Measurements from ENCODE around the gene C2CD2. TPM values are rescaled to one million over a fixed set of nuclear protein-coding genes. Genes with fewer than 3 reads are reported as not detected.
A peak's percentile ranks its signal among the peaks of the same experiment; 100 is the strongest.

The C2CD2 gene
- total and polyA plus RNA-seq, 2 of the 4 experiments (the other 2 are of a cell fraction), result 15.6 to 25.3 TPM

- peak overlapping the region; percentile 99 for H4K5ac ChIP-seq (ENCODE audit: low read depth, low read length)
- peak overlapping the region; percentile 89 for H3K14ac ChIP-seq (replicated peaks; ENCODE audit: low read depth, low read length)
- H4K8ac ChIP-seq (ENCODE audit: low read depth in 2 of 2, low read length in 2 of 2), result peak overlapping the region; percentile 57 to 95
- H3K56ac ChIP-seq (ENCODE audit: extremely low read depth, insufficient read depth, low read length), result peak overlapping the region; percentile 81
- H3K27ac ChIP-seq (ENCODE audit: insufficient read depth, low read length), result peak overlapping the region; percentile 96
- peak overlapping the region; percentile 75; the same call in 1 of the 3 replicates for H2BK15ac ChIP-seq (ENCODE audit: low read depth, low read length)
- ChIA-PET CTCF (interaction anchor here (1.5 kb wide), 1 partner anchor 313 kb away, joined by 4 read pairs; no protein-coding TSS in a partner anchor), POLR2A (ENCODE audit: unreplicated experiment) (interaction anchor here (0.5 to 1.3 kb wide), 3 partner anchors 15 to 118 kb away, joined by 3 to 15 read pairs (median 3); no protein-coding TSS in a partner anchor)
- H3K4me1 ChIP-seq (ENCODE audit: control insufficient read depth, insufficient read depth, low read length), result peaks cover 17% of the 10 kb centered on the region
- peak overlapping the region; percentile 72 for H2AFZ ChIP-seq (replicated peaks; ENCODE audit: low read length, poor library complexity)
- no peaks in the 10 kb centered on the region; the same call in 1 of the 2 replicates for H3K36me3 ChIP-seq (ENCODE audit: control insufficient read depth, insufficient read depth, low read length)
- peak overlapping the region; percentile 52 for H3K4me3 ChIP-seq (ENCODE audit: insufficient read depth, low read depth, low read length)
- H2BK5ac ChIP-seq (ENCODE audit: low read depth, low read length, poor library complexity, severe bottlenecking), result peak overlapping the region; percentile 80
- H3K9ac ChIP-seq (ENCODE audit: low read depth, low read length), result peak overlapping the region; percentile 95
- peak overlapping the region; percentile 44; the same call in 1 of the 2 replicates for H2BK20ac ChIP-seq (ENCODE audit: low read depth, low read length)
- peaks cover 19% of the 10 kb centered on the region for H3K9me1 ChIP-seq (ENCODE audit: insufficient read depth, low read length)
- dilution Hi-C loops (cut with HindIII; ENCODE audit: low sequenced_read_pairs, unreplicated experiment), result no loop called here
- peak overlapping the region; percentile 99 for H3K4me2 ChIP-seq (ENCODE audit: low read depth, low read length)
- BruUV-seq (replicated peaks), result no TSS peak
- peak overlapping the region; percentile 87 for H3K23ac ChIP-seq (ENCODE audit: low read depth, low read length)
- 27% methylated on average over 2 of the region's 11 CpGs; no CpG with 5 or more reads in 1 of the 2 experiments for WGBS, 2 experiments (ENCODE audit: extremely low coverage in 2 of 2, insufficient read length in 1 of 2)
- no peaks in the 10 kb centered on the region for H4K20me1 ChIP-seq (ENCODE audit: insufficient read depth, low read length)
- H3K9me3 ChIP-seq (ENCODE audit: control insufficient read depth, insufficient read depth, low read length), result no peaks in the 10 kb centered on the region
- peak overlapping the region; percentile 62 for H4K91ac ChIP-seq (ENCODE audit: insufficient read depth, low read depth, low read length)
- ATAC-seq (ENCODE audit: low read depth), result peak; percentile 77
- no peaks in the 10 kb centered on the region for H3K27me3 ChIP-seq (ENCODE audit: control insufficient read depth, insufficient read depth, low read length)
- in situ Hi-C loops (cut with MboI; ENCODE audit: low sequenced_read_pairs), result no loop called here
- H3K18ac ChIP-seq (ENCODE audit: low read depth, low read length), result peak overlapping the region; percentile 98
- DNase-seq, result peak; percentile 66
- peak overlapping the region; percentile 53; the same call in 1 of the 2 replicates for H2AK5ac ChIP-seq (ENCODE audit: low read depth, low read length)
- intact Hi-C loops (cut with micrococcal nuclease), result no loop called here
- peak overlapping the region; percentile 87 for H3K4ac ChIP-seq (ENCODE audit: low read depth, low read length)
- peak overlapping the region; percentile 58 for H2AK9ac ChIP-seq (replicated peaks; ENCODE audit: low read depth, low read length, poor library complexity)
- peak overlapping the region; percentile 88 for H2BK120ac ChIP-seq (ENCODE audit: low read depth, low read length)
- peaks cover 27 to 52% of the 10 kb centered on the region in 2 experiments for H3K79me1 ChIP-seq (ENCODE audit: low read depth in 1 of 2, low read length in 2 of 2)
- no peak for TF ChIP-seq FOS (IDR thresholded peaks at IDR 0.05; ENCODE audit: low read depth, low read length)
- TF ChIP-seq RAD21 (IDR thresholded peaks at IDR 0.05; ENCODE audit: low read length), result no peak
- no peak for TF ChIP-seq USF2 (IDR thresholded peaks at IDR 0.05; ENCODE audit: low read depth, low read length)
- no peak for TF ChIP-seq RFX5 (IDR thresholded peaks at IDR 0.05; ENCODE audit: low read depth, low read length)
- TF ChIP-seq, protein P1, sequence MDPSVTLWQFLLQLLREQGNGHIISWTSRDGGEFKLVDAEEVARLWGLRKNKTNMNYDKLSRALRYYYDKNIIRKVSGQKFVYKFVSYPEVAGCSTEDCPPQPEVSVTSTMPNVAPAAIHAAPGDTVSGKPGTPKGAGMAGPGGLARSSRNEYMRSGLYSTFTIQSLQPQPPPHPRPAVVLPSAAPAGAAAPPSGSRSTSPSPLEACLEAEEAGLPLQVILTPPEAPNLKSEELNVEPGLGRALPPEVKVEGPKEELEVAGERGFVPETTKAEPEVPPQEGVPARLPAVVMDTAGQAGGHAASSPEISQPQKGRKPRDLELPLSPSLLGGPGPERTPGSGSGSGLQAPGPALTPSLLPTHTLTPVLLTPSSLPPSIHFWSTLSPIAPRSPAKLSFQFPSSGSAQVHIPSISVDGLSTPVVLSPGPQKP (IDR thresholded peaks at IDR 0.05; ENCODE audit: borderline replicate concordance, low read depth, low read length), result no peak
Measured at GRCh38 chr21:41926117-41926806, 27.6 kb downstream of the C2CD2 start.
